ENCODE results near the gene RTN4RL1.

DNA sequence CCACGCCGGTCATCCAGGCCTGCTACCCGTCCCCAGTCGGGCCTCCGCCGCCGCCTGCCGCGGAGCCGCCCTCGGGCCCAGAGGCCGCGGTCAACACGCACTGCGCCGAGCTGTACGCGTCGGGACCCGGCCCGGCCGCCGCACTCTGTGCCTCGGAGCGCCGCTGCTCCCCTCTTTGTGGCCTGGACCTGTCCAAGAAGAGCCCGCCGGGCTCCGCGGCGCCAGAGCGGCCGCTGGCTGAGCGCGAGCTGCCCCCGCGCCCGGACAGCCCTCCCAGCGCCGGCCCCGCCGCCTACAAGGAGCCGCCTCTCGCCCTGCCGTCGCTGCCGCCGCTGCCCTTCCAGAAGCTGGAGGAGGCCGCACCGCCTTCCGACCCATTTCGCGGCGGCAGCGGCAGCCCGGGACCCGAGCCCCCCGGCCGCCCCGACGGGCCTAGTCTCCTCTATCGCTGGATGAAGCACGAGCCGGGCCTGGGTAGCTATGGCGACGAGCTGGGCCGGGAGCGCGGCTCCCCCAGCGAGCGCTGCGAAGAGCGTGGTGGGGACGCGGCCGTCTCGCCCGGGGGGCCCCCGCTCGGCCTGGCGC, 32.1 kb upstream of the RTN4RL1 start:
- TF ChIP-seq, protein P1, sequence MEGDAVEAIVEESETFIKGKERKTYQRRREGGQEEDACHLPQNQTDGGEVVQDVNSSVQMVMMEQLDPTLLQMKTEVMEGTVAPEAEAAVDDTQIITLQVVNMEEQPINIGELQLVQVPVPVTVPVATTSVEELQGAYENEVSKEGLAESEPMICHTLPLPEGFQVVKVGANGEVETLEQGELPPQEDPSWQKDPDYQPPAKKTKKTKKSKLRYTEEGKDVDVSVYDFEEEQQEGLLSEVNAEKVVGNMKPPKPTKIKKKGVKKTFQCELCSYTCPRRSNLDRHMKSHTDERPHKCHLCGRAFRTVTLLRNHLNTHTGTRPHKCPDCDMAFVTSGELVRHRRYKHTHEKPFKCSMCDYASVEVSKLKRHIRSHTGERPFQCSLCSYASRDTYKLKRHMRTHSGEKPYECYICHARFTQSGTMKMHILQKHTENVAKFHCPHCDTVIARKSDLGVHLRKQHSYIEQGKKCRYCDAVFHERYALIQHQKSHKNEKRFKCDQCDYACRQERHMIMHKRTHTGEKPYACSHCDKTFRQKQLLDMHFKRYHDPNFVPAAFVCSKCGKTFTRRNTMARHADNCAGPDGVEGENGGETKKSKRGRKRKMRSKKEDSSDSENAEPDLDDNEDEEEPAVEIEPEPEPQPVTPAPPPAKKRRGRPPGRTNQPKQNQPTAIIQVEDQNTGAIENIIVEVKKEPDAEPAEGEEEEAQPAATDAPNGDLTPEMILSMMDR (IDR thresholded peaks at IDR 0.05; ENCODE audit: insufficient read depth, low read depth, low read length) = no peak
- no peak for TF ChIP-seq EZH2 (IDR thresholded peaks at IDR 0.05; ENCODE audit: insufficient read depth, low read length)

Measured in astrocyte (in vitro differentiated cells and primary cell).